22Rv1 (cell line): ENCODE measurements around the gene SPRN.

Experiments
- H3K27ac ChIP-seq: fragments of 450-650 bp; 2 replicates; pipeline ENCODE4 v1.5.1; 2017
- CTCF ChIP-seq: fragments of 450-650 bp; IDR thresholded peaks from 2 replicates; pipeline ENCODE4 v1.5.1; 2017; ENCODE audit warnings: mild to moderate bottlenecking
- ZFX ChIP-seq: fragments of 450-650 bp; IDR thresholded peaks from 2 replicates; pipeline ENCODE4 v1.6.1; 2017; ENCODE audit warnings: antibody characterized with exemption, borderline replicate concordance

The SPRN gene

GRCh38 chr10:133401500-133401899 is 22.9 kb downstream of the SPRN start:
- no peak overlapping the region for H3K27ac ChIP-seq
- no peak for TF ChIP-seq ZFX
- no peak for TF ChIP-seq CTCF

GRCh38 chr10:133400624-133401424 is 23.6 kb downstream of the SPRN start:
- no peak overlapping the region for H3K27ac ChIP-seq
- no peak for TF ChIP-seq CTCF
- no peak for TF ChIP-seq ZFX

GRCh38 chr10:133399123-133399601 is 25.3 kb downstream of the SPRN start:
- H3K27ac ChIP-seq, result no peak overlapping the region
- TF ChIP-seq ZFX, result no peak
- TF ChIP-seq CTCF, result no peak

- H3K27ac ChIP-seq, result no peak overlapping the region
- TF ChIP-seq CTCF, result no peak
- no peak for TF ChIP-seq ZFX
Measured at GRCh38 chr10:133397938-133398337, 26.5 kb downstream of the SPRN start.

- no peak overlapping the region for H3K27ac ChIP-seq
- no peak for TF ChIP-seq CTCF
- TF ChIP-seq ZFX, result no peak
Measured at GRCh38 chr10:133396035-133396624, 28.3 kb downstream of the SPRN start.

GRCh38 chr10:133394801-133395221 is 29.6 kb downstream of the SPRN start:
- no peak for TF ChIP-seq CTCF
- no peak for TF ChIP-seq ZFX
- H3K27ac ChIP-seq, result peak overlapping the region; percentile 94

GRCh38 chr10:133394064-133394663 is 30.3 kb downstream of the SPRN start, which contains the start of gene MTG1:
TSS of gene MTG1 (plus strand) at chr10:133394157. CDS start at chr10:133394221, 64 bp downstream.
- TF ChIP-seq CTCF, result peak; percentile 27
- TF ChIP-seq ZFX, result no peak
- H3K27ac ChIP-seq, result peak within 1 kb of the TSS; percentile 94
